Mammary epithelial cell (primary cell): Measurements from ENCODE around the gene ARHGAP1.

Experiments
- CTCF ChIP-seq, 2 donors: IDR thresholded peaks in 1 of 2; conservative IDR thresholded peaks in 1 of 2; 2 replicates each; pipeline ENCODE4 v1.5.1; 2011 to 2012; ENCODE audit warnings: inconsistent platforms in 2 of 2, low read length in 2 of 2, mild to moderate bottlenecking in 2 of 2, control low read depth in 1 of 2, low read depth in 1 of 2; ENCODE audit not compliant: insufficient read depth in 1 of 2; ENCODE audit errors: extremely low read depth in 1 of 2
- EZH2 ChIP-seq: IDR thresholded peaks from 2 replicates; pipeline ENCODE4 v1.6.1; 2012; ENCODE audit warnings: low read length, inconsistent platforms, borderline replicate concordance

- TF ChIP-seq CTCF (conservative IDR thresholded peaks at IDR 0.05 in 1 of 2, IDR thresholded peaks at IDR 0.05 in 1 of 2; ENCODE audit: extremely low read depth in 1 of 2, insufficient read depth in 1 of 2, low read depth in 1 of 2, low read length in 2 of 2) (no peak), EZH2 (no peak)
Measured at GRCh38 chr11:46736615-46737014, 36.2 kb upstream of the ARHGAP1 start.
